Fibroblast of the aortic adventitia (primary cell): Measurements from ENCODE around the gene LRP4. TPM values are rescaled to one million over a fixed set of nuclear protein-coding genes. Genes with fewer than 3 reads are reported as not detected.

Experiments
- DNase-seq: peaks from one replicate; pipeline ENCODE4 v3.0.0-alpha.2; 2010; ENCODE audit warnings: low read depth
- H3K4me3 ChIP-seq: 2 replicates; pipeline ENCODE4 v1.5.1; 2011; ENCODE audit warnings: low read depth, mild to moderate bottlenecking, control low read depth, low read length, moderate library complexity
- total RNA-seq: library from RNA; depleted of rRNA; stranded (reverse); fragments of >200 nt; gene quantifications from 2 replicates; pipeline ENCODE4 v1.2.3, GENCODE V29; 2012; ENCODE audit warnings: low replicate concordance
- TF ChIP-seq, protein P1 (sequence below): IDR thresholded peaks from 2 replicates; pipeline ENCODE4 v1.5.1; 2011; ENCODE audit warnings: mild to moderate bottlenecking, low read length, control low read depth, inconsistent platforms; ENCODE audit not compliant: insufficient read depth

Gene LRP4
- total RNA-seq, 1 donor, result 9.7 TPM

DNA sequence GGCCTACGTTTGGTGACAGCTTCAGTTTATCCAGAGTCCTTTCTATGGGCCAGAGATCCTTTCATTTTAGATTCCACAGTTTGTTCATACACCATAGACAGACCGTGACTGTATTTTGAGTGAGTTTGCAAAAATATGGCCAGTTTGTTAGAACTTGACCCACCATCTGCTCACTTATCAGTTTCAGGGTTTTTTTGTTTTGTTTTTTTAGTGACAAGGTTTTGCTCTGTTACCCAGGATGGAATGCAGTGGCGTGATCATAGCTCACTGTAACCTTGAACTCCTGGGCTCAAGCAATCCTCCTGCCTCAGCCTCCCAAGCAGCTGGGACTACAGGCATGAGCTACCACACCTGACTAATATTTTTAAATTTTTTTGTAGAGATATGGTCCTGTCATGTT lies 63.2 kb downstream of the LRP4 start:
- TF ChIP-seq, protein P1, sequence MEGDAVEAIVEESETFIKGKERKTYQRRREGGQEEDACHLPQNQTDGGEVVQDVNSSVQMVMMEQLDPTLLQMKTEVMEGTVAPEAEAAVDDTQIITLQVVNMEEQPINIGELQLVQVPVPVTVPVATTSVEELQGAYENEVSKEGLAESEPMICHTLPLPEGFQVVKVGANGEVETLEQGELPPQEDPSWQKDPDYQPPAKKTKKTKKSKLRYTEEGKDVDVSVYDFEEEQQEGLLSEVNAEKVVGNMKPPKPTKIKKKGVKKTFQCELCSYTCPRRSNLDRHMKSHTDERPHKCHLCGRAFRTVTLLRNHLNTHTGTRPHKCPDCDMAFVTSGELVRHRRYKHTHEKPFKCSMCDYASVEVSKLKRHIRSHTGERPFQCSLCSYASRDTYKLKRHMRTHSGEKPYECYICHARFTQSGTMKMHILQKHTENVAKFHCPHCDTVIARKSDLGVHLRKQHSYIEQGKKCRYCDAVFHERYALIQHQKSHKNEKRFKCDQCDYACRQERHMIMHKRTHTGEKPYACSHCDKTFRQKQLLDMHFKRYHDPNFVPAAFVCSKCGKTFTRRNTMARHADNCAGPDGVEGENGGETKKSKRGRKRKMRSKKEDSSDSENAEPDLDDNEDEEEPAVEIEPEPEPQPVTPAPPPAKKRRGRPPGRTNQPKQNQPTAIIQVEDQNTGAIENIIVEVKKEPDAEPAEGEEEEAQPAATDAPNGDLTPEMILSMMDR, result no peak
- peak; percentile 67 for DNase-seq
- no peak overlapping the region for H3K4me3 ChIP-seq

DNA sequence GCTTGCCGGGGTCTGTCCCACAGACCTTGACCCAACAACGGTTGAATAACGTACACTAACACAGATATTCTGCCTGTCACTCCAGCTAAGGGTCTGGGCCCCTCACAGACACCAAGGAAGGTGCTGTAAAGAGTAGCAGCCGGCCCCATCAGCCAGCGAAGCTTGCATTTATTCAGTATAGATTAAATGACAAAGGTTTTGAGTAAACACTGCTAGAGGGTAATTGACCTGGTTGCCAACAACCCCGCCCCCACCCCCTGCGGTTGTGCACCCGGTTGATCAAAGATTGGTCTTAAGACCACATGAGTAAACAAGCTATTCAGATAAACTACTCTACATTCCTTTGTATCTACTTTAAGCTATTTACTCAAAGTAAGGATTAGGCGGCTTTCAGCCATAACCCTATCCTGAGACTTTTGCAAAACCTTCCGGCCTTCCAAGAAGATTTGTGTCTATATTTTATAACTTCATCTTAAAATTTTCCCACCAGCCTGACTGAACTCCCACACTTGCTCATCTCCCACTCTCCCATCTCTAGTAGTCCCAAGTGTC lies 67.4 kb downstream of the LRP4 start:
- no peak overlapping the region for H3K4me3 ChIP-seq
- TF ChIP-seq, protein P1, result no peak
- no peak for DNase-seq

DNA sequence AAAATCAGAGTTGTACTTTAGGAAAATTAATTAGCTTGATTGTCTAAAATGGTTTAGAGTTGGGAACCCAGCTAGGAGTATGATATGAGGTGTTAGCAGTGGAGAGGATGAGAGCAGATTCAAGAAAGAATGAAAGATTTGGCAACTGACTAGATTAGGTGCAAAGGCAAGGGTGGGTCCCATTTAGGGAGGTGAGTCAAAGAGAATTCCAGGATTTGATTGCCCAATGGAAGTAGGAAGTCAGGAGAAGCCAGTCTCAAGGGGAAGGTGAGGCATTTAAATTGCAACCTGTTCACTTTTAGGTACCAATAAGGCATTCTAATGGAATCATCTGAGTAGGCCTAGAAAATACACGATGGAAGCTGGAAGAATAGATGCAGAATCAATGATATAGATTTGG lies 68.7 kb downstream of the LRP4 start:
- DNase-seq, result no peak
- H3K4me3 ChIP-seq, result no peak overlapping the region
- TF ChIP-seq, protein P1, result no peak

DNA sequence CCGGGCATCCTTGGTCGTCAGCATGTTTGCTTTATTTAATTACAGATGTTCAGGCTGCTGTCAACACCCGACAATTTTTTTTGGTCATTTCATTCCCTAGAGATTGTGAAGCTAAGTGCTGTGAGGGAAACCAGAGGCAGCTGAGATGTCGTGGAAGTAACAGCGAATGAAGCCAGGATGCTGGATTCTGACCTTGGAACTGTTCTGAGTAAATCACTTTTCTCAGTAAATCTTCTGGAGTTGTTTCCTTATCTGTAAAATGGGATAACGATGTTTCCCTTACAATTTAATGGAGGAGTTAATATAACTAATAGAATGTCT lies 71.9 kb downstream of the LRP4 start:
- TF ChIP-seq, protein P1, result no peak
- peak overlapping the region; percentile 85 for H3K4me3 ChIP-seq
- no peak for DNase-seq

DNA sequence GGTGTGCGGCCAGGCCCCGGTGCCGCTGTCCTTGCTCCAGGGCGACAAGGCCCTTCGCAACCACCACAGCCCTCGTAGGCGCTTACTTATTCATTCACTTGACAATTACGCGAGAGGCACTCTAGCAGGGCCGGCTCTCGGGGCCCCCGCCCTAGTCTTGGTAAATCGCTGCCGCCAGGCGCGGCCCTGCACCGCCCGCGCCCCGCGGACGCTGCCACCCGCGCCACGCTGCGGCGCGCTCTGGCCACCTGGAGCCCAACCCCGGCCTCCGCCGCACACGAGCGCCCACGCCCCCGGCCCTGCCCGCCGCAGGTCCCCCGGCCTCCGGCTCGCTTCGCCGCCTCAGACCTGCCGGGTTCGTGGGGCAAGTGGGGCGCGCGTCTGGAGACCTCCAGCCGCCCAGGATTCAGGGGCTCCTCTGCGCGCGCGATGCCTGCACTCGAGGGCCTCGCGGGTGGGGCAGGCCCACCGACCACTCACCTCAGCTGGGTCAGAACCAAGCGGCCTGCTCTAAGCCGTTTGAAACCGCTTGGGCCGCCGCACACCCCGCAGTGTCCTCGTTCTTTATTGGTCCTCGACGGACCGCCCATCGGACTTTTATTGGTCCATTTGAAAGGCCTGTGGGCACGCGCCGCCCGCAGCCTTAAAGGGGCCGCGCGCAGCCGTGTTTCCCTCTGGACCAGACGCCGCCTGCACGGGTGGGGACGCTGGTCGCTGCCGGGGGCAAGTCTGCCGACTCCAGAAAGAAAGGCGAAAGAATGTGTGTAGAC lies 72.4 kb downstream of the LRP4 start, which contains the start of gene CKAP5:
Gene CKAP5 (minus strand): TSS at position 541 of the 770 bp plus-strand sequence. CDS start 25,049 bp downstream, outside the sequence.
- peak; percentile 89 for DNase-seq
- peak within 1 kb of the TSS; percentile 85 for H3K4me3 ChIP-seq
- TF ChIP-seq, protein P1, result no peak

DNA sequence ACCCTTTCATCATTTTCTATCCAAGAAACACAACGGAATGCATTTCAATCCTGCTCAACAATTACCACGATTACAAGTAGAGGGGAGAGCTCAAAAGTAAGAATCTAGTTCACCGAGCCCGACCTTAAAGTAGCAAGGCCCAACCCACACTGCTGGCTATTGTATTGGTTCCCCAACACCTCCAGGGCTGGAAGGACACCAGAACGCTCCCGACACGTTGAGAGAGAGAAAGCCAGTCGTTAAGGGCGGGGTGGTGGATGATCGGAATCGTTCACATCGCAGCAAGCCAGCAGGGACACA lies 73.0 kb downstream of the LRP4 start:
- H3K4me3 ChIP-seq, result peak overlapping the region; percentile 85
- TF ChIP-seq, protein P1, result no peak
- DNase-seq, result peak; percentile 25
